ENCODE results near the gene SMARCC2. TPM values are rescaled to one million over a fixed set of nuclear protein-coding genes. Genes with fewer than 3 reads are reported as not detected.
"Not testable (repeated sequence)": the region's sequence is repeated elsewhere in the genome, so short reads cannot be mapped to it uniquely, and the experiment has no call there.

SMARCC2 gene
- polyA plus RNA-seq, 1 donor from 2014 or later = 81.9 TPM

GRCh38 chr12:56119361-56119796 is 69.9 kb downstream of the SMARCC2 start:
- no peaks in the 10 kb centered on the region for H3K27me3 Mint-ChIP-seq
- H3K4me3 Mint-ChIP-seq = peak overlapping the region; percentile 85 to 99 (median 96)
- peaks cover 8% of the 10 kb centered on the region for H3K36me3 Mint-ChIP-seq
- H3K4me1 Mint-ChIP-seq = peaks cover 18 to 26% (median 23%) of the 10 kb centered on the region in 3 donors
- peak overlapping the region; percentile 65 to 99 (median 88) for H3K27ac Mint-ChIP-seq
- H3K9me3 Mint-ChIP-seq = no peaks in the 10 kb centered on the region

DNA sequence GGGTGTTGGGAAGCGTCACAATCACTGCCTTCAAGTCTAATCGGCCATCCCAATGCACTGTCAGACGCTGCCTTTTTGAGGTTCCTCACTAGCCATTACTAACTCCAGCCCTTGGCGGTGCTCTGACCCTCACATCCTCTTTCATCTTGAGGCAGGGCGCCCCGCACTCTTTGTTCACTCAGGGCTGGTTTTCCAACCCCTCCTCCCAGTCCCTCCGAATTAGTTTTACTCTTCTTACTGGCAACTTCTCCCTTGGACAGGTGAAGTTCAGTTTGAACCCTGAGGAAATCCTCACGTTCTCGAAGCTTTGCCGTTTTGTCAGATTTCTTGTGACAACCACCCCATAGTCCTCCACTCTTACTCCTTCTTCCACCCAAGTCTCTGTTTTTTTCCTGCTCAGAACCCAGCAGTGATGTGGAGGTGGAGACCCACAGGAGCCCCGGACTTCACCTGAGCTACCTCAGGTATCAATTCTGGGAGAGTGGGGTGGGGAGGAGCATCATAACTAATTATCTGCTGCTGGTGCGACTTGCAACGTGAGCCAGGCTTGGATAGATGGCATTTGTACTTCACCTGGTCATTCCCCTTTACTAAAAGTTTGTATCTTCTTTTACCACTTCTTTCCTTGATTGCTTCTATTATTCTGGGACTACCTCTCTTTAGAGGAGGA is 70.5 kb downstream of the SMARCC2 start:
- Mint-ChIP-seq H3K27me3 (no peaks in the 10 kb centered on the region), H3K27ac (peak overlapping the region; percentile 88 to 99 (median 96)), H3K4me1 (peaks cover 18 to 24% (median 23%) of the 10 kb centered on the region in 3 donors), H3K9me3 (no peaks in the 10 kb centered on the region), H3K4me3 (peak overlapping the region; percentile 85 to 99 (median 96)), H3K36me3 (peaks cover 8% of the 10 kb centered on the region)

DNA sequence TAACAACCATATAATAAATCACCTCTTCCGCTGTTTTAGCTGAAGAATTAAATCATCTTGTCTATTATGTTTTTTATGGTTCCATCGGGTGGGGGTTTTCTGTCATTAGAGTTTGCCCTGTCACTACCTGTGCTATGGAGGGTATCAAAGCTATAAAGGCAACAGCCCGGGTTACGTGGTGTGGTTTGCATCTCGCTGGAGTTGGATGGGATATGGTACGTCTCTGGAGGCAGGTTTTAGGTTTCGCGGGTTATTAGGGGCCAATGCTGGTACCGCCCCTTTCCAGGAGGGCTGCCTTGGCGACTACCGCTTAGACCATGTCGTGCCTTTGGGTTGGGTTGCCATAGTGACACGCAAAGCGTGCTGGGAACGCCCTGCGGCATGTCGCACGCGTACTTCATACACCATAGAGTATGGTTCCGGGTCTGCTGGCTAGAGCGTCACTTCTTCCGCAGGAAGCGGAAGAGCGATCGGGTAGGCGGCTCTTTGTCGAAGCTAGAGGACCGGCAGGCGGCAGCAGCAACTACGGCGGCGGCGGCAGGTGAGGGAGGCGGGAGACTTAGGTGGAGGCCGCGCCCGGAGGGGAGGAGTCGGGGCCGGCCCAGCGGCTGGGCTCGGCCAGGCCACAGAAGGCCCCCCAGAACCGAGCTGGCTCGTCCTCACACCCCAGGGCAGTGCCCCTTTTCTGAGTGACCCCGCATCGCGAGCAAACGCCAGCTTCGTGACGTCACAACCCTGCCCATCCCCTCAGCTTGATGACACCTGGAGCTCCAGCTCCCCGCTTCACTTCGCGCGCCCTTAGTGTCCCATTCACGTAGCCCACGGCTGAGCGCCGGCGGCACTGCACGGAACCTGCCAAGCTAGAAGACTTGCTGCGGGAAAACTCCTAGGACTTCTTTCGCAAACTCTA is 71.2 kb downstream of the SMARCC2 start, which contains the start of gene ZC3H10:
ZC3H10 (plus strand) TSS at position 489 of the 910 bp plus-strand sequence. CDS start 2,297 bp downstream, outside the sequence.
- peaks cover 18 to 24% (median 23%) of the 10 kb centered on the region in 3 donors for H3K4me1 Mint-ChIP-seq
- peak within 1 kb of the TSS; percentile 88 to 99 (median 96) for H3K27ac Mint-ChIP-seq
- no peaks in the 10 kb centered on the region for H3K9me3 Mint-ChIP-seq
- H3K36me3 Mint-ChIP-seq = peaks cover 10% of the 10 kb centered on the region
- H3K27me3 Mint-ChIP-seq = no peaks in the 10 kb centered on the region
- H3K4me3 Mint-ChIP-seq = peak within 1 kb of the TSS; percentile 85 to 99 (median 96)

GRCh38 chr12:56117082-56117706 is 72.1 kb downstream of the SMARCC2 start:
- not testable (repeated sequence) for H3K9me3 Mint-ChIP-seq, H3K27me3 Mint-ChIP-seq
- peaks cover 11% of the 10 kb centered on the region for H3K36me3 Mint-ChIP-seq
- H3K27ac Mint-ChIP-seq = peak overlapping the region; percentile 88 to 99 (median 96)
- peak overlapping the region; percentile 85 to 99 (median 96) for H3K4me3 Mint-ChIP-seq
- H3K4me1 Mint-ChIP-seq = peaks cover 18 to 24% (median 23%) of the 10 kb centered on the region in 3 donors

- H3K4me3 Mint-ChIP-seq = peak within 1 kb of the TSS; percentile 85 to 99 (median 96)
- H3K4me1 Mint-ChIP-seq = peaks cover 18 to 24% (median 23%) of the 10 kb centered on the region in 3 donors
- H3K27me3 Mint-ChIP-seq = no peaks in the 10 kb centered on the region
- peaks cover 11% of the 10 kb centered on the region for H3K36me3 Mint-ChIP-seq
- H3K27ac Mint-ChIP-seq = peak within 1 kb of the TSS; percentile 88 to 99 (median 96)
- H3K9me3 Mint-ChIP-seq = no peaks in the 10 kb centered on the region
These were observed 72.8 kb downstream of the SMARCC2 start, which contains the start of gene RPL41 for GRCh38 chr12:56116267-56117081. TSS of gene RPL41 (plus strand) at chr12:56116633.

DNA sequence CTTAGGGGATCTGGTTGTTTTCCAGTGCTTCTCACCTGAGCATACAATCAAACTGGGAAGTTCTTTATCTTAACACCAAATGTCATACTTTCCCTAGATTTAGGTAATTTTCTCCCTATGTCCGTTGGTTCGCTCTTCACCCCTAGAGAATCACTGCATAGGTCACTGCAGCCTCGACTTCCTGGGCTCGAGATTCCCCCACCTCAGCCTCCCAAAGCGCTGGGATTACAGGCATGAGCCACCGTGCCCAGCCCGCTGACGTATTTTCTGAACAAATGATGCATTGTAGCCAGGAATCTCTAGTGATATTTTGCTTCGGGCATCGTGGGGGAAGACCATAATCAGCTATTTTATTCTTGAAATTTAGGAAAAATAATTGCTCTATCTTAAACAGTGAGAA is 74.0 kb downstream of the SMARCC2 start:
- Mint-ChIP-seq H3K27me3 (no peaks in the 10 kb centered on the region), H3K36me3 (peaks cover 15% of the 10 kb centered on the region), H3K27ac (peak overlapping the region; percentile 88 to 99 (median 96)), H3K4me3 (peak overlapping the region; percentile 85 to 99 (median 96)), H3K4me1 (peaks cover 18 to 24% (median 23%) of the 10 kb centered on the region in 3 donors), H3K9me3 (no peaks in the 10 kb centered on the region)

DNA sequence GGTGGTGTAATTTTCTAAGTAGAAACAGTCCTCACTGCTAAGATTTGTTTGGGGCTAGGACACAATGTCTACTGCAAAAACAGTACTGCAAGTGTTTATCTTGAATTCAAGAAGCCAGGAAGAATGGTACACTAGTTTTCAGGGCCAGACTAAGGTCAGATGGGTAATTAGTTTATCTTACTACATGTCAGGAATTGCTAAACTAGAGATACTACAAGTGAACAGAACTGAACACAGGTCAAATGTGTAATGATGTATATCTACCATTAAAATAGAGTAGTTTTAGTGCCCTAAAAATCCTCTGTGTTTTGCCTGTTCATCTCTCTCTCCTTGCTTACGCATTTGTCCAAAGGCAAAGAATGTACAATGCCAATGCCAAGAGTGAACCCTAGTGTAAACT is 75.2 kb downstream of the SMARCC2 start:
- H3K9me3 Mint-ChIP-seq = no peaks in the 10 kb centered on the region
- peak overlapping the region in 3 of 4 donors; percentile 54 to 72 (median 70) for H3K4me3 Mint-ChIP-seq
- H3K27me3 Mint-ChIP-seq = no peaks in the 10 kb centered on the region
- H3K36me3 Mint-ChIP-seq = peaks cover 15% of the 10 kb centered on the region
- peak overlapping the region in 1 of 3 donors; percentile 21 for H3K27ac Mint-ChIP-seq
- H3K4me1 Mint-ChIP-seq = peaks cover 13 to 18% (median 17%) of the 10 kb centered on the region in 3 donors

Other genes starting within 250 kb of the SMARCC2 start
- 1.1 TPM for gene PMEL, start 223.4 kb downstream of the SMARCC2 start, polyA plus RNA-seq
- gene CDK2, start 222.7 kb downstream of the SMARCC2 start, polyA plus RNA-seq = 8.9 TPM
- 54.7 TPM for gene RAB5B, start 215.4 kb downstream of the SMARCC2 start, polyA plus RNA-seq
- 1.3 TPM for gene SUOX, start 192.2 kb downstream of the SMARCC2 start, polyA plus RNA-seq
- 0.35 TPM for gene IKZF4, start 168.4 kb downstream of the SMARCC2 start, polyA plus RNA-seq
- 1,297 TPM for gene RPS26, start 147.6 kb downstream of the SMARCC2 start, polyA plus RNA-seq
- 0.83 TPM for gene ERBB3, start 109.3 kb downstream of the SMARCC2 start, polyA plus RNA-seq
- 112 TPM for gene PA2G4, start 84.9 kb downstream of the SMARCC2 start, polyA plus RNA-seq
- 8,874 TPM for gene RPL41, start 72.8 kb downstream of the SMARCC2 start, polyA plus RNA-seq
- 2.9 TPM for gene ZC3H10, start 71.2 kb downstream of the SMARCC2 start, polyA plus RNA-seq
- 156 TPM for gene ESYT1, start 61.2 kb downstream of the SMARCC2 start, polyA plus RNA-seq
- gene MYL6B, start 36.9 kb downstream of the SMARCC2 start, polyA plus RNA-seq = 25.2 TPM
- gene MYL6, start 31.1 kb downstream of the SMARCC2 start, polyA plus RNA-seq = 1,656 TPM
- 104 TPM for gene RNF41, start 32.4 kb upstream of the SMARCC2 start, polyA plus RNA-seq
- gene NABP2, start 34.9 kb upstream of the SMARCC2 start, polyA plus RNA-seq = 6.5 TPM
- gene SLC39A5, start 40.6 kb upstream of the SMARCC2 start, polyA plus RNA-seq = not detected
- 19.6 TPM for gene ANKRD52, start 68.9 kb upstream of the SMARCC2 start, polyA plus RNA-seq
- 15.1 TPM for gene COQ10A, start 77.5 kb upstream of the SMARCC2 start, polyA plus RNA-seq
- 79.3 TPM for gene CS, start 110.8 kb upstream of the SMARCC2 start, polyA plus RNA-seq
- 160 TPM for gene CNPY2, start 126.5 kb upstream of the SMARCC2 start, polyA plus RNA-seq
- gene PAN2, start 144.5 kb upstream of the SMARCC2 start, polyA plus RNA-seq = 5.5 TPM
- gene IL23A, start 149.4 kb upstream of the SMARCC2 start, polyA plus RNA-seq = 12.4 TPM
- 87.7 TPM for gene STAT2, start 170.6 kb upstream of the SMARCC2 start, polyA plus RNA-seq
- not detected for gene APOF, start 173.4 kb upstream of the SMARCC2 start, polyA plus RNA-seq